Measurements from ENCODE around the gene ARHGAP33. TPM values are rescaled to one million over a fixed set of nuclear protein-coding genes. Genes with fewer than 3 reads are reported as not detected.

ARHGAP33 gene
- total RNA-seq, 1 donor from 2014 or later: 29.1 TPM

- Mint-ChIP-seq H3K4me3 (ENCODE audit: low read depth) (peak overlapping the region; percentile 95), H3K36me3 (ENCODE audit: low read depth) (peaks cover 23% of the 10 kb centered on the region), H3K4me1 (ENCODE audit: low read depth) (peaks cover 42% of the 10 kb centered on the region), H3K9me3 (no peaks in the 10 kb centered on the region), H3K27me3 (ENCODE audit: low read depth) (no peaks in the 10 kb centered on the region), H3K27ac (peak overlapping the region; percentile 99)
- intact Hi-C loops (cut with micrococcal nuclease): loop anchor here (1.0 to 10.0 kb wide), 7 partner anchors 27 to 470 kb away; partner anchors contain the start of genes COX6B1, SDHAF1, THAP8 and WDR62
- DNase-seq (ENCODE audit: low spot score): peak; percentile 92
Measured at GRCh38 chr19:35744430-35745327, 30.7 kb upstream of the ARHGAP33 start.

- Mint-ChIP-seq H3K4me3 (ENCODE audit: low read depth) (peak within 1 kb of the TSS; percentile 95), H3K4me1 (ENCODE audit: low read depth) (peaks cover 44% of the 10 kb centered on the region), H3K9me3 (no peaks in the 10 kb centered on the region), H3K27ac (peak within 1 kb of the TSS; percentile 99), H3K27me3 (ENCODE audit: low read depth) (no peaks in the 10 kb centered on the region), H3K36me3 (ENCODE audit: low read depth) (peaks cover 23% of the 10 kb centered on the region)
- intact Hi-C loops (cut with micrococcal nuclease): loop anchor here (1.0 to 10.0 kb wide), 4 partner anchors 28 to 469 kb away; partner anchors contain the start of genes SDHAF1, THAP8, WDR62 and ZNF146
- peak; percentile 97 for DNase-seq (ENCODE audit: low spot score)
Measured at GRCh38 chr19:35745328-35746086, 29.9 kb upstream of the ARHGAP33 start, which contains the start of the genes PSENEN and U2AF1L4. PSENEN (plus strand) TSS chr19:35745651; CDS start chr19:35745931, 280 bp downstream. U2AF1L4 (minus strand) TSS chr19:35745418; CDS start chr19:35745391, 27 bp downstream.

GRCh38 chr19:35746087-35746462, 29.3 kb upstream of the ARHGAP33 start:
- peak overlapping the region; percentile 95 for H3K4me3 Mint-ChIP-seq (ENCODE audit: low read depth)
- no peaks in the 10 kb centered on the region for H3K27me3 Mint-ChIP-seq (ENCODE audit: low read depth)
- peaks cover 41% of the 10 kb centered on the region for H3K4me1 Mint-ChIP-seq (ENCODE audit: low read depth)
- no peak for DNase-seq (ENCODE audit: low spot score)
- H3K9me3 Mint-ChIP-seq: no peaks in the 10 kb centered on the region
- H3K27ac Mint-ChIP-seq: peak overlapping the region; percentile 99
- intact Hi-C loops (cut with micrococcal nuclease): loop anchor here (10.0 kb wide), 3 partner anchors 249 to 469 kb away; partner anchors contain the start of genes SDHAF1, THAP8, WDR62 and ZNF146
- peaks cover 20% of the 10 kb centered on the region for H3K36me3 Mint-ChIP-seq (ENCODE audit: low read depth)

- H3K27me3 Mint-ChIP-seq (ENCODE audit: low read depth): no peaks in the 10 kb centered on the region
- H3K27ac Mint-ChIP-seq: peak overlapping the region; percentile 99
- peaks cover 41% of the 10 kb centered on the region for H3K4me1 Mint-ChIP-seq (ENCODE audit: low read depth)
- intact Hi-C loops (cut with micrococcal nuclease): loop anchor here (10.0 kb wide), 3 partner anchors 248 to 468 kb away; partner anchors contain the start of genes SDHAF1, THAP8, WDR62 and ZNF146
- peak overlapping the region; percentile 95 for H3K4me3 Mint-ChIP-seq (ENCODE audit: low read depth)
- no peaks in the 10 kb centered on the region for H3K9me3 Mint-ChIP-seq
- H3K36me3 Mint-ChIP-seq (ENCODE audit: low read depth): peaks cover 20% of the 10 kb centered on the region
- DNase-seq (ENCODE audit: low spot score): no peak
Measured at GRCh38 chr19:35746531-35746930, 28.8 kb upstream of the ARHGAP33 start.

- H3K4me3 Mint-ChIP-seq (ENCODE audit: low read depth): peak within 1 kb of the TSS; percentile 95
- intact Hi-C loops (cut with micrococcal nuclease): loop anchor here (1.0 to 10.0 kb wide), 5 partner anchors 10 to 466 kb away; partner anchors contain the start of genes ARHGAP33, PROSER3, SDHAF1 and THAP8
- no peaks in the 10 kb centered on the region for H3K27me3 Mint-ChIP-seq (ENCODE audit: low read depth)
- H3K27ac Mint-ChIP-seq: peak within 1 kb of the TSS; percentile 90
- peak; percentile 98 for DNase-seq (ENCODE audit: low spot score)
- peaks cover 31% of the 10 kb centered on the region for H3K4me1 Mint-ChIP-seq (ENCODE audit: low read depth)
- H3K9me3 Mint-ChIP-seq: no peaks in the 10 kb centered on the region
- peaks cover 15% of the 10 kb centered on the region for H3K36me3 Mint-ChIP-seq (ENCODE audit: low read depth)
Measured at GRCh38 chr19:35748106-35749020, 27.0 kb upstream of the ARHGAP33 start, which contains the start of gene LIN37. LIN37 (plus strand) TSS chr19:35748576; CDS start chr19:35748725, 149 bp downstream.

- DNase-seq (ENCODE audit: low spot score): no peak
- Mint-ChIP-seq H3K36me3 (ENCODE audit: low read depth) (peaks cover 19% of the 10 kb centered on the region), H3K4me1 (ENCODE audit: low read depth) (peaks cover 27% of the 10 kb centered on the region), H3K27me3 (ENCODE audit: low read depth) (no peaks in the 10 kb centered on the region), H3K9me3 (no peaks in the 10 kb centered on the region), H3K4me3 (ENCODE audit: low read depth) (peak overlapping the region; percentile 41), H3K27ac (no peak overlapping the region)
- intact Hi-C loops (cut with micrococcal nuclease): no loop called here
Measured at GRCh38 chr19:35750167-35750566, 25.2 kb upstream of the ARHGAP33 start.

GRCh38 chr19:35751839-35752745, 23.3 kb upstream of the ARHGAP33 start:
- Mint-ChIP-seq H3K4me3 (ENCODE audit: low read depth) (no peak overlapping the region), H3K9me3 (no peaks in the 10 kb centered on the region), H3K27me3 (ENCODE audit: low read depth) (no peaks in the 10 kb centered on the region), H3K4me1 (ENCODE audit: low read depth) (peaks cover 26% of the 10 kb centered on the region), H3K27ac (no peak overlapping the region), H3K36me3 (ENCODE audit: low read depth) (peaks cover 26% of the 10 kb centered on the region)
- DNase-seq (ENCODE audit: low spot score): no peak
- intact Hi-C loops (cut with micrococcal nuclease): no loop called here

- Mint-ChIP-seq H3K4me3 (ENCODE audit: low read depth) (no peak overlapping the region), H3K9me3 (no peaks in the 10 kb centered on the region), H3K4me1 (ENCODE audit: low read depth) (peaks cover 23% of the 10 kb centered on the region), H3K36me3 (ENCODE audit: low read depth) (peaks cover 25% of the 10 kb centered on the region), H3K27ac (no peak overlapping the region), H3K27me3 (ENCODE audit: low read depth) (no peaks in the 10 kb centered on the region)
- intact Hi-C loops (cut with micrococcal nuclease): no loop called here
- DNase-seq (ENCODE audit: low spot score): no peak
Measured at GRCh38 chr19:35752746-35753350, 22.5 kb upstream of the ARHGAP33 start.

- no peak for DNase-seq (ENCODE audit: low spot score)
- intact Hi-C loops (cut with micrococcal nuclease): no loop called here
- H3K4me1 Mint-ChIP-seq (ENCODE audit: low read depth): peaks cover 18% of the 10 kb centered on the region
- no peaks in the 10 kb centered on the region for H3K27me3 Mint-ChIP-seq (ENCODE audit: low read depth)
- H3K9me3 Mint-ChIP-seq: no peaks in the 10 kb centered on the region
- no peak overlapping the region for H3K27ac Mint-ChIP-seq
- peaks cover 22% of the 10 kb centered on the region for H3K36me3 Mint-ChIP-seq (ENCODE audit: low read depth)
- H3K4me3 Mint-ChIP-seq (ENCODE audit: low read depth): no peak overlapping the region
Measured at GRCh38 chr19:35753634-35754369, 21.6 kb upstream of the ARHGAP33 start.

- no peak for DNase-seq (ENCODE audit: low spot score)
- no peak overlapping the region for H3K27ac Mint-ChIP-seq
- peaks cover 27% of the 10 kb centered on the region for H3K36me3 Mint-ChIP-seq (ENCODE audit: low read depth)
- no peak overlapping the region for H3K4me3 Mint-ChIP-seq (ENCODE audit: low read depth)
- no peaks in the 10 kb centered on the region for H3K9me3 Mint-ChIP-seq
- H3K4me1 Mint-ChIP-seq (ENCODE audit: low read depth): peaks cover 21% of the 10 kb centered on the region
- intact Hi-C loops (cut with micrococcal nuclease): loop anchor here (5.0 kb wide), 1 partner anchor 363 kb away; the partner anchor contains the start of gene TBCB
- H3K27me3 Mint-ChIP-seq (ENCODE audit: low read depth): no peaks in the 10 kb centered on the region
Measured at GRCh38 chr19:35754370-35755130, 20.8 kb upstream of the ARHGAP33 start.

Data from activated T-helper 2 cell treated with anti-CD3 and anti-CD28 coated beads, Interferon-gamma antibody, Interleukin-2, Interleukin-4, amounts not matched to agents 10 μg/mL and 5 μg/mL and 100 μg/mL, durations not matched to agents 14 hours and 24 hours and 36 hours (primary cell).